Thoracic aorta (tissue), 2 donors: ENCODE data around the gene DPH3. TPM values are rescaled to one million over a fixed set of nuclear protein-coding genes. Genes with fewer than 3 reads are reported as not detected.

Experiments
- ATAC-seq: fragments of 150-250 bp; one replicate; pipeline ENCODE4 v1.8.0; 2017; ENCODE audit warnings: low read depth; ENCODE audit not compliant: insufficient number of reproducible peaks, low FRiP score
- DNase-seq: peaks from one replicate; pipeline ENCODE4 v3.0.0-alpha.2; 2020; ENCODE audit warnings: low spot score
- H3K27ac ChIP-seq, 2 donors: fragments of 200-600 bp; sonication (generic); 1 replicate in 1 of 2; 2 replicates in 1 of 2; pipeline ENCODE4 v1.5.1; 2016; ENCODE audit warnings: mild to moderate bottlenecking in 2 of 2, moderate library complexity in 2 of 2
- H3K27me3 ChIP-seq: fragments of 200-600 bp; sonication (generic); replicated peaks from 2 replicates; pipeline ENCODE4 v1.6.0; 2016; ENCODE audit warnings: mild to moderate bottlenecking; ENCODE audit not compliant: insufficient read depth
- H3K36me3 ChIP-seq: fragments of 200-600 bp; sonication (generic); one replicate; pipeline ENCODE4 v1.5.1; 2016
- H3K4me1 ChIP-seq, 2 donors: fragments of 200-600 bp; sonication (generic); 1 replicate in 1 of 2; 2 replicates in 1 of 2; pipeline versions ENCODE4 v1.5.1 to v1.6.0; 2016; ENCODE audit warnings: low read depth in 2 of 2, mild to moderate bottlenecking in 1 of 2; ENCODE audit not compliant: control insufficient read depth in 1 of 2
- H3K4me3 ChIP-seq: fragments of 200-600 bp; sonication (generic); 2 replicates; pipeline ENCODE4 v1.5.1; 2016; ENCODE audit warnings: mild to moderate bottlenecking
- H3K9me3 ChIP-seq: fragments of 200-600 bp; sonication (generic); 2 replicates; pipeline ENCODE4 v1.5.1; 2016
- CTCF ChIP-seq: fragments of 200-600 bp; sonication (generic); IDR thresholded peaks from one replicate; pipeline ENCODE4 v1.5.1; 2019; ENCODE audit warnings: antibody characterized with exemption
- total RNA-seq, 2 donors: library from RNA; depleted of rRNA; stranded (reverse); fragments of >200 nt; gene quantifications; one replicate each; pipeline versions ENCODE4 v1.1.0 to v1.2.3, GENCODE V29; 2016

The DPH3 gene
- total RNA-seq, 2 donors from 2014 or later: 14.4 to 29.3 TPM

- Histone ChIP-seq H3K9me3 (no peaks in the 10 kb centered on the region), H3K27ac (no peak overlapping the region), H3K4me3 (no peak overlapping the region), H3K27me3 (no peaks in the 10 kb centered on the region), H3K36me3 (no peaks in the 10 kb centered on the region), H3K4me1 (peaks cover 7 to 16% of the 10 kb centered on the region in 2 donors)
- no peak for DNase-seq
- ATAC-seq: no peak
- no peak for TF ChIP-seq CTCF
These were observed 27.8 kb downstream of the DPH3 start for GRCh38 chr3:16236856-16237393.

GRCh38 chr3:16236030-16236639 lies 28.6 kb downstream of the DPH3 start:
- Histone ChIP-seq H3K27ac (no peak overlapping the region), H3K4me3 (no peak overlapping the region), H3K27me3 (no peaks in the 10 kb centered on the region), H3K36me3 (no peaks in the 10 kb centered on the region), H3K9me3 (no peaks in the 10 kb centered on the region), H3K4me1 (peaks cover 7 to 16% of the 10 kb centered on the region in 2 donors)
- TF ChIP-seq CTCF: no peak
- ATAC-seq (no peak), DNase-seq (no peak)

DNA sequence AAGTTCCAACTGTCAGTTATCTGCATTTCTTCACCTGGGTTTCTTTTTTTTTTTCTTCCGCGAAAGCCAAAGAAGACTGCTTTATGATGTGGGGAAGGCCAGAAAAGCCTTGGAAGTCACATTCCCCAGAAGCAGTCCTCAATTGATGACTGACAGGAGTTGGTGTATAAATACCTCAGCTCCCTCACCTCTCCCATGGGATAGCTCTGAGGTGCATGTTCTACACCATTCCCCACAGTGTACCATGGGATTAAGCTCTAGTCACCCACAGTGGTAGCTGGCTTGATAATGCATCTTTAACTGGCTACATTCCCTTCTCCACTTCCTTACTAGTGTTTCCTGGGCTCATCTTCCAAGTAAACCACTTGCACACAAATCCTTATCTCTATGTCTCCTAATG lies 30.5 kb downstream of the DPH3 start:
- ATAC-seq (no peak), DNase-seq (no peak)
- Histone ChIP-seq H3K9me3 (no peaks in the 10 kb centered on the region), H3K4me1 (peaks cover 7 to 16% of the 10 kb centered on the region in 2 donors), H3K27ac (no peak overlapping the region), H3K36me3 (no peaks in the 10 kb centered on the region), H3K27me3 (no peaks in the 10 kb centered on the region), H3K4me3 (no peak overlapping the region)
- TF ChIP-seq CTCF: no peak

DNA sequence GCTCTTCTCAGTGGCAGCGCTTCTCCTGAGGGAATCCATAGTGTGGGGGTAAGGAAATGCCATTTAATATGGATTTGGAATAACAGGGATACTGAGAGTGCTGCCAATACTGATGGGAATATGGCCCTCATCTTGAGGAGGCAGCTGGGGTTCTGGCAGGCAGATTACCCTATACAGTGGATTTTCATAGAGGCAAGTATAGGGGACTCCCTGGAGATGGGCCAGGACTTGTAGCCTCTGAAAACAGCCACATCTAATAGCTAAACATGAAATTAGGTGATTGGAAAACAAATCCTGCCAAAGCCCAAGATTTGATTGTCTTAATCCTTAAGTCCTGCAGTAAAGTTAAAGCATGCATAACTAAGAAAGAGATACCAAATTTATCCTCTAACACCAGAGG lies 30.9 kb downstream of the DPH3 start:
- Histone ChIP-seq H3K4me3 (no peak overlapping the region), H3K4me1 (peaks cover 7 to 16% of the 10 kb centered on the region in 2 donors), H3K9me3 (no peaks in the 10 kb centered on the region), H3K27me3 (no peaks in the 10 kb centered on the region), H3K36me3 (no peaks in the 10 kb centered on the region), H3K27ac (no peak overlapping the region)
- no peak for TF ChIP-seq CTCF
- DNase-seq: no peak
- no peak for ATAC-seq

GRCh38 chr3:16231983-16232382 lies 32.8 kb downstream of the DPH3 start:
- no peak overlapping the region for H3K27ac ChIP-seq
- no peaks in the 10 kb centered on the region for H3K9me3 ChIP-seq
- no peak for ATAC-seq
- no peak overlapping the region for H3K4me3 ChIP-seq
- H3K4me1 ChIP-seq: peaks cover 4 to 8% of the 10 kb centered on the region in 2 donors
- no peak for DNase-seq
- no peaks in the 10 kb centered on the region for H3K27me3 ChIP-seq
- no peaks in the 10 kb centered on the region for H3K36me3 ChIP-seq
- no peak for TF ChIP-seq CTCF
